Raji (cell line): ENCODE data around the gene DEPDC7.
A peak's percentile ranks its signal among the peaks of the same experiment; 100 is the strongest.

Experiments
- POLR2A ChIP-seq: IDR thresholded peaks from 2 replicates; pipeline ENCODE4 v1.6.1; 2011; ENCODE audit warnings: low read depth, low read length, control low read depth; ENCODE audit not compliant: insufficient read depth

Gene DEPDC7

GRCh38 chr11:33016654-33017053 lies 976 bp downstream of the DEPDC7 start:
- TF ChIP-seq POLR2A, result no peak

GRCh38 chr11:33017478-33017877 lies 1.8 kb downstream of the DEPDC7 start:
- no peak for TF ChIP-seq POLR2A

GRCh38 chr11:33017965-33018364 lies 2.3 kb downstream of the DEPDC7 start:
- no peak for TF ChIP-seq POLR2A

- no peak for TF ChIP-seq POLR2A
These were observed 3.2 kb downstream of the DEPDC7 start for GRCh38 chr11:33018840-33019239.

GRCh38 chr11:33021501-33021900 lies 5.8 kb downstream of the DEPDC7 start:
- no peak for TF ChIP-seq POLR2A

- no peak for TF ChIP-seq POLR2A
These were observed 6.3 kb downstream of the DEPDC7 start for GRCh38 chr11:33021937-33022336.

- TF ChIP-seq POLR2A, result no peak
These were observed 9.7 kb downstream of the DEPDC7 start for GRCh38 chr11:33025339-33025722.

- no peak for TF ChIP-seq POLR2A
These were observed 11.6 kb downstream of the DEPDC7 start for GRCh38 chr11:33027233-33027632.

GRCh38 chr11:33027846-33028536 lies 12.3 kb downstream of the DEPDC7 start:
- no peak for TF ChIP-seq POLR2A

GRCh38 chr11:33028537-33028914 lies 12.8 kb downstream of the DEPDC7 start:
- TF ChIP-seq POLR2A, result no peak

GRCh38 chr11:33033493-33033892 lies 17.8 kb downstream of the DEPDC7 start:
- no peak for TF ChIP-seq POLR2A

GRCh38 chr11:33035011-33035410 lies 19.3 kb downstream of the DEPDC7 start:
- no peak for TF ChIP-seq POLR2A

GRCh38 chr11:33039274-33040032 lies 23.8 kb downstream of the DEPDC7 start, which contains the start of gene TCP11L1:
Gene TCP11L1 (plus strand): TSS chr11:33039572. CDS start chr11:33043774, 4,202 bp downstream.
- TF ChIP-seq POLR2A, result peak; percentile 55

GRCh38 chr11:33040033-33040861 lies 24.6 kb downstream of the DEPDC7 start:
- TF ChIP-seq POLR2A, result peak; percentile 11; the same call in 1 of the 2 replicates

GRCh38 chr11:33040862-33041453 lies 25.3 kb downstream of the DEPDC7 start:
- no peak for TF ChIP-seq POLR2A
